ENCODE measurements around the gene SPG11. TPM values are rescaled to one million over a fixed set of nuclear protein-coding genes. Genes with fewer than 3 reads are reported as not detected.
"Not testable (repeated sequence)": the region's sequence is repeated elsewhere in the genome, so short reads cannot be mapped to it uniquely, and the experiment has no call there.

The SPG11 gene
- total and polyA plus RNA-seq, 2 experiments from 2014 or later = 21.5 to 53.6 TPM

GRCh38 chr15:44565387-44566154 is 97.9 kb downstream of the SPG11 start:
- Histone ChIP-seq H3K4me1 (ENCODE audit: insufficient read depth) (no peaks in the 10 kb centered on the region), H3K27ac (no peak overlapping the region), H3K4me3 (no peak overlapping the region), H3K36me3 (ENCODE audit: low read depth) (peaks cover 52% of the 10 kb centered on the region), H3K9ac (no peak overlapping the region), H2AFZ (no peak overlapping the region), H3K79me2 (ENCODE audit: insufficient read depth) (no peaks in the 10 kb centered on the region), H3F3A (ENCODE audit: insufficient read depth) (peaks cover 54% of the 10 kb centered on the region), H3K9me3 (ENCODE audit: low read depth) (no peaks in the 10 kb centered on the region), H3K9me2 (ENCODE audit: insufficient read depth) (no peaks in the 10 kb centered on the region), H4K20me1 (ENCODE audit: insufficient read depth) (no peaks in the 10 kb centered on the region), H3K27me3 (replicated peaks; ENCODE audit: insufficient read depth) (no peaks in the 10 kb centered on the region), H3K4me2 (ENCODE audit: unreplicated experiment) (no peak overlapping the region)
- no peak for TF ChIP-seq EZH2 (IDR thresholded peaks at IDR 0.05; ENCODE audit: insufficient read depth, poor library complexity, severe bottlenecking)
- TF ChIP-seq EZH2phosphoT487 (IDR thresholded peaks at IDR 0.05; ENCODE audit: insufficient read depth, low read depth) = no peak
- DNase-seq = no peak
- in situ Hi-C loops (cut with MboI) = no loop called here
- WGBS, 2 experiments (ENCODE audit: low coverage in 1 of 2, low lambda C conversion rate in 2 of 2, missing lambda C conversion rate in 2 of 2) = 96% methylated on average over 8 of the region's 8 CpGs

DNA sequence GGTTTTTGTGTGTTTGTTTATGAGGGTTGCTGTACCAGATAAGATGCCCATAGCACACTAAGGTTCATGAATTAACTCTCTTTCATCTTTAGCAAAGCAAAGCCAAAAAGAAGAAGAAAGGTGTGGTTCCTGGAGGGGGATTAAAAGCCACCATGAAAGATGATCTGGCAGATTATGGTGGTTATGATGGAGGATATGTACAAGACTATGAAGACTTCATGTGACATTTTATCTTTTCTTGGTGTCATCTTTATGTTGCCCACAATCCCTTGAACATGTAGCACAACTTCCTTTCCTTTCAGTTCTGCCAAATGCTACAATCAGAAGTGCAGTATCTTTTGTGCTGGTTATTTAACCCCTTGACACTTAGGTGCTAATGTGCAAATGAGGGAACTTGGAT is 102.5 kb downstream of the SPG11 start:
- in situ Hi-C loops (cut with MboI); H3K9me3 ChIP-seq (ENCODE audit: low read depth); H3K4me2 ChIP-seq (ENCODE audit: unreplicated experiment); H3K9me2 ChIP-seq (ENCODE audit: insufficient read depth); H4K20me1 ChIP-seq (ENCODE audit: insufficient read depth); H3K27me3 ChIP-seq (replicated peaks; ENCODE audit: insufficient read depth); H2AFZ ChIP-seq; H3K27ac ChIP-seq; H3K9ac ChIP-seq; DNase-seq; H3K4me3 ChIP-seq; H3K4me1 ChIP-seq (ENCODE audit: insufficient read depth): not testable (repeated sequence)
- H3K36me3 ChIP-seq (ENCODE audit: low read depth) = peaks cover 84% of the 10 kb centered on the region
- H3K79me2 ChIP-seq (ENCODE audit: insufficient read depth) = peaks cover 29% of the 10 kb centered on the region
- H3F3A ChIP-seq (ENCODE audit: insufficient read depth) = peaks cover 46% of the 10 kb centered on the region

GRCh38 chr15:44554934-44555723 is 108.3 kb downstream of the SPG11 start:
- WGBS, 2 experiments (ENCODE audit: low coverage in 1 of 2, low lambda C conversion rate in 2 of 2, missing lambda C conversion rate in 2 of 2) = 96% methylated on average over 4 of the region's 4 CpGs
- no peak for DNase-seq
- H3K36me3 ChIP-seq (ENCODE audit: low read depth) = peaks cover 79% of the 10 kb centered on the region

DNA sequence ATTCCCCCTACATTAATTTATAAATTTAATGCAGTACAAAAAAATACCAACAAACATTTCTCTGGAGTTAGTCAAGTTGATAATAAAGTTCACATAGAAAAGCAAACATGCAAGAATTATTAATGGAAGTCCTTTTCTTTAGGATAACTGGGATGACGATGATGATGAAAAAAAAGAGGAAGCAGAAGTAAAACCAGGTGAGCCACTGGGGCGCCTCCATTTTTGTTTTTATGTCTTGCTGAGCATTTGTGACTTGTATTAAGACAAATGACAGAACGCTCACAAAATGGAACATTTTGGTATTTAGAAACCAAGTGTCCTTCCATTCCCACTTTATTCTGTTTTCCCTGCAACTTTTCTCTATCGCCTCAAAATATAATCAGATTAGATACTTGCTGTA is 112.7 kb downstream of the SPG11 start:
- H3K4me1 ChIP-seq (ENCODE audit: insufficient read depth) = peaks cover 11% of the 10 kb centered on the region
- H3K9me2 ChIP-seq (ENCODE audit: insufficient read depth) = no peaks in the 10 kb centered on the region
- no peak for TF ChIP-seq EZH2 (IDR thresholded peaks at IDR 0.05; ENCODE audit: insufficient read depth, poor library complexity, severe bottlenecking)
- H3K27ac ChIP-seq = no peak overlapping the region
- H3K27me3 ChIP-seq (replicated peaks; ENCODE audit: insufficient read depth) = no peaks in the 10 kb centered on the region
- no peak for DNase-seq
- in situ Hi-C loops (cut with MboI) = no loop called here
- H3F3A ChIP-seq (ENCODE audit: insufficient read depth) = peaks cover 16% of the 10 kb centered on the region
- no peak overlapping the region for H3K4me3 ChIP-seq
- no peak overlapping the region for H3K9ac ChIP-seq
- no peaks in the 10 kb centered on the region for H4K20me1 ChIP-seq (ENCODE audit: insufficient read depth)
- 95 to 99% methylated on average over 4 of the region's 4 CpGs for WGBS, 2 experiments (ENCODE audit: low coverage in 1 of 2, low lambda C conversion rate in 2 of 2, missing lambda C conversion rate in 2 of 2)
- H2AFZ ChIP-seq = no peak overlapping the region
- peaks cover 44% of the 10 kb centered on the region for H3K36me3 ChIP-seq (ENCODE audit: low read depth)
- peaks cover 100% of the 10 kb centered on the region for H3K79me2 ChIP-seq (ENCODE audit: insufficient read depth)
- no peak overlapping the region for H3K4me2 ChIP-seq (ENCODE audit: unreplicated experiment)
- H3K9me3 ChIP-seq (ENCODE audit: low read depth) = no peaks in the 10 kb centered on the region

More at GRCh38 chr15:44554934-44555723, 108.3 kb downstream of the SPG11 start:
- TF ChIP-seq EZH2phosphoT487 (IDR thresholded peaks at IDR 0.05; ENCODE audit: insufficient read depth, low read depth) = no peak
- no peak for TF ChIP-seq EZH2 (IDR thresholded peaks at IDR 0.05; ENCODE audit: insufficient read depth, poor library complexity, severe bottlenecking)
- Histone ChIP-seq H3F3A (ENCODE audit: insufficient read depth) (peaks cover 7% of the 10 kb centered on the region; the same call in 1 of the 2 replicates), H3K27me3 (replicated peaks; ENCODE audit: insufficient read depth) (no peaks in the 10 kb centered on the region), H3K4me1 (ENCODE audit: insufficient read depth) (no peaks in the 10 kb centered on the region), H3K4me2 (ENCODE audit: unreplicated experiment) (no peak overlapping the region), H4K20me1 (ENCODE audit: insufficient read depth) (no peaks in the 10 kb centered on the region), H3K9me2 (ENCODE audit: insufficient read depth) (no peaks in the 10 kb centered on the region), H3K9me3 (ENCODE audit: low read depth) (no peaks in the 10 kb centered on the region), H3K27ac (no peak overlapping the region), H3K4me3 (no peak overlapping the region), H2AFZ (no peak overlapping the region), H3K79me2 (ENCODE audit: insufficient read depth) (peaks cover 87% of the 10 kb centered on the region), H3K9ac (no peak overlapping the region)
- in situ Hi-C loops (cut with MboI) = no loop called here

All from GM23248 (cell line).